Femur (tissue), 1 donor: ENCODE data around the gene BICC1.

Experiments used
- DNase-seq: peaks from one replicate; pipeline ENCODE4 v3.0.0-alpha.2; 2017

The BICC1 gene

DNA sequence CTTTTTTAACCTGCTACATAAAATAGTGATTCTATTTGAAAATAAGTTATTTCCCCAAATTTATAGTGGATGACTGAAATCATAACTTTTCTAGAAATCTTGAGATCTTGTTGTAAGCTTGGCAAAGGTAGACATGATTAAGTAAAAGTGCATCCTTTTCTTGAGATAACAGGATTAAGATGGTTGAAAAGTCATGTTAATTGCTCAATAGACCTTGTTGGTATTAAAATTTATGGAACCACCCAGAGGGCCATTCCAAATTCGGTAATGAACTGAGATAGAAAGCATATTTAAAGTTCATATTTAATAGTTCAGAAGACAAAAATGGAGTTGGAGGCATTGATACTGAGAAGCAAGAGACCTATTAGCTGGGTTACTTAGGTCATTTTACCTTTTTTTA lies 139.1 kb downstream of the BICC1 start:
- no peak for DNase-seq

DNA sequence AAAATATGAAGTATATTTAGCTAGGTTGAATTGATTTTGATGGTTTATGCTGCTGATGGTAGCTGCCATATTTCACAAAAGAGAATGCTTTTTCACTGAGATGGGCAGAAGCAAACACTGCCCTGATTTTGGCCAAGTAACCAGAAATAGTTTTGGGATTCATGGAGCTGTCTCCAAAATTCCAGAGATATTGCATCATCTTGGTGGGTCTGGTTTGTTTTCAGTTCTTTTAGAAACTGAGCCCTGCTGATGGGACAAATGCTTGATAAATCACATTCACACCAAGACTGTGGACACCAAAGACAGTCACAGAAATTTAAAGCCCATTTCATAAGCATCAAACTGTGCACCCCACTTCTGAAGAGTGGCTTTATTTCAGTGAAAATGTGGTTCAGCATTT lies 140.5 kb downstream of the BICC1 start:
- DNase-seq: no peak

DNA sequence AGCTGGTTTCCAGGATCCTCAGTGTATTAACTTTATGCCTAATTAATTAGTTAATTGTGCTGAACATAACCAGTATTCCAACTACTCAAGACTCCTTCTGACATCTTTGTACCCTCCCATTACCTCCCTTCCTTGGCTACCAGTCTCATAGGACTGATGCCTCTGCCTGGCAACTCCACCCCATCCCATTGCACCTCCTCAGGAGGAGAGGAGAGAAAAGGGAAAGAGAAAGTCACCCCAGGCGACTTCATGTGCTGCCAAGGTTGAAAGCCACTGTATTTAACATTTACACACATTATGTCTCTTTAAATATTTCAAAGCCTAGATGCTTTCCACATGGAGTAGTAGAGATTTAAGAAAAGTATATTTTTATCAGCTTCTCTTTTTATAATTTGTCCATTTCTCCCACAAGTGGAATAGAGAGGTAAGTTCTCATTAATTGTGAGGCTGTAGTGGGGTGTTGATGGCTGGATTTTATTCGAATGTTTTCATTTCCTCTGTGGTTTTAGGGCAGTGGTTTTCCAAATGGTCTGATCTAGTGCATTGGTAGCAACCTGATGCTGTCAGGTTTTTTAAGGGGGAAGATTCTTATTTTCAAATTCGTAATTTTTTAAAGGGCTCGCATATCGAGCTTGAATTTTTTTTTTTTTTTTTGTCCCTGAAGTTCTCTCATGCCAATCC lies 148.0 kb downstream of the BICC1 start:
- no peak for DNase-seq

DNA sequence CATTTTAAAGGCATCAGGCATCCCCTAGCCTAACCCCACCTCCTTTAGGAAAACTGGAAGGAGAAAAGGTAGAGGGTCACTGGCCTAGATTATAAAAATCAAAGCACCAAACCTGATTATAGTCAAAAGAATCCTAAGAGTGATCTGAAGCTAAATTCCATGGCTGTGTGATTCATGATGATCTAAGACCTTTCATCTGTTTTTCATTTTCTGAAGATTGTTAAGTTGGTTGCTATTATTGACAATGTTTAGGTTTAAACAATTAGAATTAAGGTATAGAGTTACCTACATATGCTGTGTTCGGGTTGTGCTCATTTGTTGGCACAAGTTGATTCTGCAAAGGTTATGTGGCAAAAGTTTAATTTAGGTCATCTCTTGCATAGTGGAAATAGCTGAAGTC lies 148.7 kb downstream of the BICC1 start:
- no peak for DNase-seq

GRCh38 chr10:58661902-58662301 lies 149.2 kb downstream of the BICC1 start:
- DNase-seq: no peak

- no peak for DNase-seq
These were observed 149.6 kb downstream of the BICC1 start for GRCh38 chr10:58662314-58662713.

- DNase-seq: no peak
These were observed 152.7 kb downstream of the BICC1 start for GRCh38 chr10:58665361-58665760.

DNA sequence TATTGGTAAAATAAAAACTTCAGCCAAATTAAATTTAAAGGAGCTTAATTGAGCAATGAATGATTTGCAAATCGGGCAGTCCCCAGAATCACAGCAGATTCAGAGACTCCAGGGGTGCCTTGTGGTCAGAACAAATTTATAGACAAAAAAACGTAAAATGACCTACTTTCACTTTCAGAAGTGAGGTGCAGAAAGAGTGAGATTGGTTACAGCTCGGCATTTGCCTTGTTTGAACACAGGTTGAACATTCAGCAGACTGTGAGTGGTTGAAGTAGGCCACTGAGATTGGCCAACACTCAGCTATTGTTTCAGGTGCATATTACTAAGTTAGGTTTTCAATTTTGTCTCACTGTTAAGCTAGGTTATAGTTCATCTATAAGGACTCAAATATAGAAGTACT lies 153.4 kb downstream of the BICC1 start:
- no peak for DNase-seq

DNA sequence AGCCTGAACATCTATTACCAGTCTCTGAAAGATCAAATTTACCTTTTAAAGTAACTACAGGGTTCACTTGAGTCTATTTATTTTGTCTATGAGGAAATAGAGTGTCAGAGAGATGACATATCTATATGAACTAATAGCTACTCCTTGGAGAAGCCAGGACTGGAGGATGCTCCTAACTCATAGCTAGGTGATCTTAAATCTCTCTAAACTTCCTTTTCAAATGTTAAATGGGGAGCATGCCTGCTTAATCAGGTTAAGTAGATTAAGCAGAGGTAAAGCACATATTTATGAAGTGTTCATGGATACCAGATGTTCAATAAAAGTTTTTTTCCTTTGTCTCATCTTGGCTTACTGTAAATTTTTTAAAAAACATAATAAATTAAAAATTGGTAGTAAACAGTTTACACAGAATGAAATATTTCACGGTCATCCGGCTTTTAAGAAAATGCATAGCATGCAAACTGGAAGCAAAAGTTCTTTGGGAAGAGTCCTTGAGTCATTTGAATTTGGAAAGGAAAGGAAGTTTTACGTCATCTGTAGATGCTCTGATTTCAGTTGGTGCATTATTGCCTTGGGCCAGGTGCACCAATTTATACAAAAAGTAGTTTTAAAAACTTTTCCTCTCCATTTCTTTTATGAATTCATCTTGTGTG lies 155.1 kb downstream of the BICC1 start:
- DNase-seq: no peak

- no peak for DNase-seq
These were observed 160.2 kb downstream of the BICC1 start for GRCh38 chr10:58672845-58673244.

DNA sequence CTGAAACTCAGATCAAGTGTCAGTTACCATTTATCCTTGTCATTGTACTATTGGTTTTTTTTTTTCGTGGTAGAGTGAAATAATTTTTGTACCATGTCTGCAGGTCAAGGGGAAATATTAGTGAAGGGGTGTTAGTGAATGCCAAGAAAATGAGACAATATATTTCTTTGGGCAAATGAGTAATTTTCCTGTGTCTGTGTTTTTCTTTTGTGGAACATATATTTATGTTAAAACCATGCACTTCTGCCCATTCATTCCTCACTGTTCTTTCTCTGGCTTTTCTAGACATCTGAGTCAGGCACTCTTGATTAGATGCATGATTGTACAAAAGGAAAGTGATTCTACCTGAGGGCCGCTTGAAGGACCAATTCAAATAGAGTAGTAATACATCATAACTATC lies 161.6 kb downstream of the BICC1 start:
- no peak for DNase-seq

GRCh38 chr10:58675321-58675720 lies 162.6 kb downstream of the BICC1 start:
- DNase-seq: no peak

DNA sequence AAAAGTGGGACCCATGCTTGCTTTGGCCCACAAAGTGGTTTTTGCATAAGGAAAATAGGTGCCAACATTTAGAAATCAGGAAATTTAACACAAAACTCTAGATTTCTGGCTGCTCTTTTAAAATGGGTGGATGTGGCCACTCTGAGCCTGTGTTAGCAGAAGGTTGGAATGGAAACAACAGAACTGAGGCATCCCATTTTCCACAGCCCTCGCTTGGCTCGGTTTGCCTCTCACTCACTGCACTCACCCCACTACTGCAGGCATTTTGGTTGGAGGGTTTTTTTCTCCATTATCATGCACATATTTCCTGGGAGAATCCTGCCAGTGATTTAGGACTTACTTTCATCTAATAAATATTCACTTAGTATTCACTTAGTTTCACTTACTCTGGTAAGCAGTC lies 178.9 kb downstream of the BICC1 start:
- DNase-seq: peak; percentile 59

DNA sequence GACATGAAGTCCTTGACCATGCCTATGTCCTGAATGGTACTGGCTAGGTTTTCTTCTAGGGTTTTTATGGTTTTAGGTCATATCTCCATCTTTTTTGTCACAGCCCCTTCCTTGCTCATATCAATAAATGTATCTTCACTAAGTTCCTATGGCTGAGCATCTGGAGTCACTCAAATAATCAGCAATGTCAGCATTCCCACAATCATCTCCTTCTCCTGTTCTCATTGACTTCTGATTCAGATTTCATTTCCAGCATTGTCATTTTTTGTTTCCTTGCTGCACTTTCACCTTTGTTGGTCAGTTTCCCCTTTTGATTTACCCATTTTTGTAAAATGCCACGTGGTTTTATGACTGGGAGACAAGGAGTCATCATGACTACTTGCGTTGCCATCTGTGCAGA lies 181.2 kb downstream of the BICC1 start:
- DNase-seq: no peak

DNA sequence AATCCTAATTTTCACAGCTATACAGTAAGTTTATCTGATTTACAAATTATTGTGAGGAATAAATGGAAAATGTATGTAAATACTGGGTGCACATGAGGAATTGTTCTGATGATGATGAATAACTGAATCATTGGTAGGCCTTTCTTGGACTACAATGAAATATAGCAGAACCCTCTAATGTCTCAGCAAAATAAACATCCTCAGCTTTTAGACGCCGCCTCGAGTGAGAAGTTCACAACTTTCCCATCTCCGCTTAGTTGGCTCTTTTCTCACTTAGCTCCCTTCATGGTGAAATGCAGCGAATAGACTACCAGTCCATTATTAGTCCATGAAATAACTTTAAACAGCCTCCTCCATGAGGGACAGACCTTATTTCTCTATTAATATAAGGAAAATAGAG lies 182.3 kb downstream of the BICC1 start:
- DNase-seq: no peak

DNA sequence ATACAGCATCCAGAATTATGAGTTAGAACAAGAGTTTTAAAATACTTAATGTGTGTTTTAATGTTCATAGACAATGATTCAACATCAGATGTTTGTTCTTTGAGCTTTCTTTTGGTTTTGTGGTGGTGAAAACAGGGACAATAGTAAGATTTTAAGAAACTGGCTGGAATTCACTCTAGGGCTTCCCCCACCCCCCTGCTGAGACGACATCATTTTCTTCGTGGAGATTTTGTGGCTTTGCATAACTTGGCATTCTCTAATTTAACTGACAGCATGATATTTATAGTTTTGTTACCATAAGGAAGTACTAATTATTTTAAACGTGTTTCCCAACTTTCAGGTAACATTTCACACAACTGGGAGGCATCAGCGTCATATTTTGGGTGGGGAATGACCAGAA lies 184.1 kb downstream of the BICC1 start:
- no peak for DNase-seq

DNA sequence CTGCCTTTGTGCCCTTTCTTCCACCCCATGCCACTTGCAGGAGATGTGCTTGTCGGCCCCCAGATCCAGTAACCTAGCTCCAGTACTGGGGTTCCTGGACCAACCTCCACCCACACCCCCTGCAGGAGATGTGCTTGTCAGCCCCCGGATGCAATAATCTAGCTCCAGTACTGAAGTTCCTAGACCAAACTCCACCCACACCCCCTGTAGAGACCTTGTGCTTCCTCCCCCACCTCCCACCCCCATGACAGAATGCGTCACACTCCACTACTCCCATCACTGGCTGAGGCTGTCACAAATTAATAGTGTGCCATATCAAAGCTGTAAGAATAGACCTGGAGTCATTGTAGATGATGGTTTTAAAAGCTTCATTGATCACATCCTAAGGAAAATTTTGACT lies 185.0 kb downstream of the BICC1 start:
- DNase-seq: no peak

GRCh38 chr10:58698777-58699356 lies 186.2 kb downstream of the BICC1 start:
- DNase-seq: no peak

GRCh38 chr10:58700591-58700990 lies 187.9 kb downstream of the BICC1 start:
- peak; percentile 52 for DNase-seq

- no peak for DNase-seq
These were observed 188.9 kb downstream of the BICC1 start for GRCh38 chr10:58701405-58702135.

DNA sequence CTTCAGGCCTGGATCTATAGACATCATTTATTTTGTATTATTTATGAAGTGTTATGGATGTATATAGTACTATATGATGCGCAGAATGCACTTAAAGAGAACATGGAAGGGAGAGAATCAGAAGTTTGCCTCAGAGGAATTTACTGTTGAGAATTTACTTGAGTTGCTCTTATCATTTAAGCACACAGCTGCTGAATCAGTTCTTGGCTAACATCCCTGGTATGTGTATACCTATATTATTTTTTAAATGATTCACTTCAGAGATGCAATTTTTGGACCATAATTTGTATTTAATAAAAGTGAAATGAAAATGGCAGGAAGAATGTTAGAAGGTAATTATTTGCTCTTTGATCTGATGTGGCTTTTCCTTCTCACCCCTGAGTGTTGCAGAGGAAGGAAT lies 191.6 kb downstream of the BICC1 start:
- no peak for DNase-seq

DNA sequence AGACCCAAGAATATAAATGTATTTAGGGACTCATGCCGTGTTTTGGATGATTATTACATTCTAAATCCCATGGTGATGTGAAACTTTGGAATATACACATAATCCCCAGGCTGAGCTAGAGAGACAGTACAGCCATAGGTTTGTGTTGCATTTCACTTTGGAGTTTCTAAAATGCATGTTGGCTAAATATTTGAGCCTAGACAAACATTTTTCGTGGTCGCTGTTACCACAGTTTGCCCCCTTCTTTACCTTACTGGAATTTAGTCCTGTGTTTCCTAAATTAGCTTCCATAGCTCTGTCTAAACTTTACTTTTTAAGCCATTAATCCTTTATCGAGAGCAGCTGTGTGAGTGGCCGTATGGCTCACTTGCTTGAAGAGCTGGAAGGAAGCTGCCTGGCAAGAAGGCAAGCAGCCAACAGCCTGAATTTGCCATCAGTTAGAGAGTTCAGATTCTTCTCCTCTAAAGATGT lies 192.0 kb downstream of the BICC1 start:
- DNase-seq: peak; percentile 67

DNA sequence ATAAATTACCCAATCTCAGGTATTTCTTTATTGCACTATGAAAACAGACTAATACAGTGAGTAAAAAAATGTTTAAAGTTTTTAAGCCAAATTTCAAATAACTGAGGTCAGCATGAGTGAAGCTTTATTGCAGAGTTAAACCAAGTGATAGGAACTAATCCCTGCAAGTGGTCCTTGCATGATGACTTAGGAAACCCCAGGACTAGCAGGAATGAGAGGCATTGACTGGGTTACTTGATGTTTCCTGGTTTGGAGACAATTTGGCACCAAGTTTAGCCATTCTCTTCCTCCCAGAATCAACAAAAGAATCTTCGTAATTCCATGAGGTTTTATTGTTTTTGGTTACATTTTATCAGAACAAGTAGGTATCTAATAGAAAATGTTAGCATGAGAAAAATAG lies 194.2 kb downstream of the BICC1 start:
- DNase-seq: no peak

DNA sequence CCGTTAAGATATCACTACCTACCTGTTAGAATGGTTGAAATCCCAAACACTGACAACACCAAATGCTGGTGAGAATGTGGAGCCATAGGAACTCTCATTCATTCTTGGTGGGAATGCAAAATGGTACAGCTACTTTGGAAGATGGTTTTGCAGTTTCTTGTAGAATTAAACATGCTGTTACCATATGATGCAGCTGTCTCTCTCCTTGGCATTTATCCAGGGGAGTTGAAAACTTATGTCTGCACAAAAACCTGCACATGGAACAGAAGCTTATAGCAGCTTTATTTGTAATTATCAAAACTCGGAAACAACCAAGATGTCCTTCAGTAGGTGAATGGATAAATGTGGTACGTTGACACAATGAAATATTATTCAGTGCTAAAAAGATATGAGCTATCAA lies 199.5 kb downstream of the BICC1 start:
- DNase-seq: no peak
